K562 (cell line): ENCODE measurements around the gene NEXN.

Experiments used
- CREB1 ChIP-seq, 2 experiments: sonication (generic) in 1 of 2; formaldehyde crosslinking in 1 of 2; IDR thresholded peaks; 2 replicates each; pipeline versions ENCODE4 v1.6.1 to v1.8.0; 2012 to 2022; ENCODE audit warnings: inconsistent platforms in 1 of 2, mild to moderate bottlenecking in 1 of 2, missing genetic modification reagents in 1 of 2, moderate library complexity in 1 of 2
- CTCF ChIP-seq, 3 experiments: IDR thresholded peaks in 2 of 3; conservative IDR thresholded peaks in 1 of 3; 2 replicates each; pipeline ENCODE4 v1.5.1; 2011 to 2012; ENCODE audit warnings: low read length in 3 of 3, mild to moderate bottlenecking in 3 of 3, control low read depth in 2 of 3, improper control_type of control experiment in 1 of 3, inconsistent platforms in 1 of 3, low read depth in 1 of 3, mixed read lengths in 1 of 3, moderate library complexity in 1 of 3; ENCODE audit not compliant: insufficient read depth in 2 of 3
- EZH2 ChIP-seq: IDR thresholded peaks from 2 replicates; pipeline ENCODE4 v1.6.1; 2012; ENCODE audit warnings: low read depth, mild to moderate bottlenecking, inconsistent platforms, low read length, borderline replicate concordance
- TF ChIP-seq, protein P1 (sequence below): sonication (generic); formaldehyde crosslinking; IDR thresholded peaks from 2 replicates; pipeline ENCODE4 v1.8.1; 2023; ENCODE audit warnings: mild to moderate bottlenecking, missing genetic modification reagents
- TF ChIP-seq, protein P2 (sequence below): sonication (generic); formaldehyde crosslinking; IDR thresholded peaks from 2 replicates; pipeline ENCODE4 v1.8.0; 2023; ENCODE audit warnings: mild to moderate bottlenecking, missing genetic modification reagents
- TF ChIP-seq, protein P3 (sequence below): sonication (generic); formaldehyde crosslinking; IDR thresholded peaks from 2 replicates; pipeline ENCODE4 v1.8.1; 2023; ENCODE audit warnings: mild to moderate bottlenecking, missing genetic modification reagents

- TF ChIP-seq, protein P1, sequence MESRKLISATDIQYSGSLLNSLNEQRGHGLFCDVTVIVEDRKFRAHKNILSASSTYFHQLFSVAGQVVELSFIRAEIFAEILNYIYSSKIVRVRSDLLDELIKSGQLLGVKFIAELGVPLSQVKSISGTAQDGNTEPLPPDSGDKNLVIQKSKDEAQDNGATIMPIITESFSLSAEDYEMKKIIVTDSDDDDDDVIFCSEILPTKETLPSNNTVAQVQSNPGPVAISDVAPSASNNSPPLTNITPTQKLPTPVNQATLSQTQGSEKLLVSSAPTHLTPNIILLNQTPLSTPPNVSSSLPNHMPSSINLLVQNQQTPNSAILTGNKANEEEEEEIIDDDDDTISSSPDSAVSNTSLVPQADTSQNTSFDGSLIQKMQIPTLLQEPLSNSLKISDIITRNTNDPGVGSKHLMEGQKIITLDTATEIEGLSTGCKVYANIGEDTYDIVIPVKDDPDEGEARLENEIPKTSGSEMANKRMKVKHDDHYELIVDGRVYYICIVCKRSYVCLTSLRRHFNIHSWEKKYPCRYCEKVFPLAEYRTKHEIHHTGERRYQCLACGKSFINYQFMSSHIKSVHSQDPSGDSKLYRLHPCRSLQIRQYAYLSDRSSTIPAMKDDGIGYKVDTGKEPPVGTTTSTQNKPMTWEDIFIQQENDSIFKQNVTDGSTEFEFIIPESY (CRISPR knock-in tag): no peak
- TF ChIP-seq CREB1 (IDR thresholded peaks at IDR 0.05) (no peak), CREB1 (CRISPR knock-in tag; IDR thresholded peaks at IDR 0.05) (no peak), CTCF (IDR thresholded peaks at IDR 0.05 in 2 of 3, conservative IDR thresholded peaks at IDR 0.05 in 1 of 3; ENCODE audit: insufficient read depth in 2 of 3, low read depth in 1 of 3, low read length in 3 of 3) (no peak), EZH2 (no peak)
- TF ChIP-seq, protein P2, sequence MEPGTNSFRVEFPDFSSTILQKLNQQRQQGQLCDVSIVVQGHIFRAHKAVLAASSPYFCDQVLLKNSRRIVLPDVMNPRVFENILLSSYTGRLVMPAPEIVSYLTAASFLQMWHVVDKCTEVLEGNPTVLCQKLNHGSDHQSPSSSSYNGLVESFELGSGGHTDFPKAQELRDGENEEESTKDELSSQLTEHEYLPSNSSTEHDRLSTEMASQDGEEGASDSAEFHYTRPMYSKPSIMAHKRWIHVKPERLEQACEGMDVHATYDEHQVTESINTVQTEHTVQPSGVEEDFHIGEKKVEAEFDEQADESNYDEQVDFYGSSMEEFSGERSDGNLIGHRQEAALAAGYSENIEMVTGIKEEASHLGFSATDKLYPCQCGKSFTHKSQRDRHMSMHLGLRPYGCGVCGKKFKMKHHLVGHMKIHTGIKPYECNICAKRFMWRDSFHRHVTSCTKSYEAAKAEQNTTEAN (CRISPR knock-in tag): no peak
- TF ChIP-seq, protein P3, sequence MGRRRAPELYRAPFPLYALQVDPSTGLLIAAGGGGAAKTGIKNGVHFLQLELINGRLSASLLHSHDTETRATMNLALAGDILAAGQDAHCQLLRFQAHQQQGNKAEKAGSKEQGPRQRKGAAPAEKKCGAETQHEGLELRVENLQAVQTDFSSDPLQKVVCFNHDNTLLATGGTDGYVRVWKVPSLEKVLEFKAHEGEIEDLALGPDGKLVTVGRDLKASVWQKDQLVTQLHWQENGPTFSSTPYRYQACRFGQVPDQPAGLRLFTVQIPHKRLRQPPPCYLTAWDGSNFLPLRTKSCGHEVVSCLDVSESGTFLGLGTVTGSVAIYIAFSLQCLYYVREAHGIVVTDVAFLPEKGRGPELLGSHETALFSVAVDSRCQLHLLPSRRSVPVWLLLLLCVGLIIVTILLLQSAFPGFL (CRISPR knock-in tag): no peak
These were observed 65.5 kb downstream of the NEXN start for GRCh38 chr1:77953907-77954306.
